Measurements from ENCODE around the gene ALLC. TPM values are rescaled to one million over a fixed set of nuclear protein-coding genes. Genes with fewer than 3 reads are reported as not detected.
"Not testable (repeated sequence)": the region's sequence is repeated elsewhere in the genome, so short reads cannot be mapped to it uniquely, and the experiment has no call there.

ALLC gene
- total RNA-seq, result not detected in 2 replicates

DNA sequence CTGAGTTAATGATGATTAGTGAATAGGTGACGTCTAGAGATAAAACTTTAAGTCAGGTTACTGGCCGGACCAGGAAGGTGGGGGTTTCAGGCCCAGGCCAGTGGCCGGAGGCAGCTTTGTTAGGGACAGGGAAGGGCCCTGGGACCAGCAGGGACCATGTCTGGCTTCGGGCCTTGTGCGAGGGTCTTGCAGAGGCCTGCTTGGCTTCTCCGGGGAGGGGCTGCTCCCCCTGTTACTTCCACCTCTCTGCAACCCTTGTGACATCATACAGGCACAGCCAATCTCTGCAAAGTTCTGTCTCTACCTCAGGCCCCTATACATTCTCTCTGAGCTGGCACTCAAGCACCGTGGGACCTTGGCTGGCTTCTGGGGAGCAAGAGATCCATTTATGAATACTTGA is at the start of gene ALLC:
Gene ALLC, plus strand, starts transcription at position 320 of the 400 bp plus-strand sequence. CDS start 12,958 bp downstream, outside the sequence.
- Mint-ChIP-seq H3K27me3 (ENCODE audit: insufficient read depth) (peaks cover 2% of the 10 kb centered on the region), H3K4me1 (ENCODE audit: low read depth) (peaks cover 9% of the 10 kb centered on the region), H3K9me3 (no peaks in the 10 kb centered on the region), H3K36me3 (ENCODE audit: low read depth) (no peaks in the 10 kb centered on the region), H3K27ac (no peak within 1 kb of the TSS), H3K4me3 (no peak within 1 kb of the TSS)
- DNase-seq (ENCODE audit: low spot score), result no peak
- intact Hi-C loops (cut with micrococcal nuclease), result no loop called here

DNA sequence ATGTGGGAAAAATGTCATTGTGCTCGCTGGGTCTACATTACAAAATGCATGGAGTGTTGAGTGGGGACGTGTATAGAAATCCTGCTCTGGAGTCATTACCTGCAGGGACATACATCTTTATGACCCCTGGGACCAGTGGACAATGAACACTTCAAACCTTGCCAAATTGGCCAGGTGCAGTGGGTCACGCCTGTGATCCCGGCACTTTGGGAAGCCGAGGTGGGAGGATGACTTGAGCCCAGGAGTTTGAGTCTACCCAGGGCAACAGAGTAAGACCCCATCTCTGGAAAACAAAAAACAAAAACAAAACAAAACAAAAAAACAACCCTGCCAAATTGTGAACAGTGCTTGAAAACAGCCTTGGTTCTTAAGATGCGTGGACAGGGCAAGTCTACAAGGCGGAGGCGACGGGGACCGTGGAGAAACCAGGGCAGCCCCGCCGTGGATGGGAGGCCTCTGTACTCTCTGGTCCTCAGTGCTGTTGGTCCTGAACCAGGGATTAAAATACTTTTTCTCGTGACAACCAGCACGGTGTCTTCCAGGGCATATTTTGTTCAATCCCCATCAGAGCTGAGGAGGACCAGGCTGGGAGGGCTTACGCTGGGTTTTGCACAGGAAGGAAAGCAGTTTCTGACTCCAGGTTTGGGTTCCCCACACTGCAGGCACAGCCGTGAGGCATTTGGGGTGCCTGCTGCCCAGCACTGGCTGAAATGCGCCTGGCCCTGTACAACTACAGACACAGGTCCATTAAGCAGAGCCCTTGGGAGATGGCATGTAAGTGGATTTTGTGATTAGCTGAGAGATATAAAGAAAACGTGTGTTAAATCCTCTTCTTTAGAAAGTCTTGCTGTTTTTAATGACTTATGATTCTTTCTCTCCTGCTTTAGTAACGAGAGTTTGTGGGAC is 49.4 kb upstream of the ALLC start:
- Mint-ChIP-seq H3K27ac (no peak overlapping the region), H3K4me3 (no peak overlapping the region), H3K27me3 (ENCODE audit: insufficient read depth) (peaks cover 1% of the 10 kb centered on the region), H3K4me1 (ENCODE audit: low read depth) (no peaks in the 10 kb centered on the region), H3K9me3 (peaks cover 2% of the 10 kb centered on the region), H3K36me3 (ENCODE audit: low read depth) (no peaks in the 10 kb centered on the region)
- intact Hi-C loops (cut with micrococcal nuclease), result loop anchor here (5.0 kb wide), 1 partner anchor 231 kb away; the partner anchor contains the start of genes EIPR1 and TRAPPC12
- DNase-seq (ENCODE audit: low spot score), result no peak

DNA sequence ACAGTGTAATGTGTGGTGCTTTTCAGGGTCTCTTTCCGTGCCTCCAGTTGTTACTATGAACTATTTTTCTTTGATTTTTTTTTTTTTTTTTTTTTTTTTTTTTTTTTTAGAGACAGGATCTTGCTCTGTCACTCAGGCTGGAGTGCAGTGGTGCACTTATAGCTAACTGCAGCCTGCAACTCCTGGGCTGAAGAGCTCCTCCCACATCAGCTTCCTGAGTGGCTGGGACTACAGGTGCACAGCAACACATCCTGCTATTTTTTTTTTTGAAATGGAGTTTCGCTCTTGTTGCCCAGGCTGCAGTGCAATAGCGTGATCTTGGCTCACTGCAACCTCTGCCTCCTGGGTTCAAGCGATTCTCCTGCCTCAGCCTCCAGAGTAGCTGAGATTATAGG is 48.7 kb upstream of the ALLC start:
- DNase-seq (ENCODE audit: low spot score); H3K27ac Mint-ChIP-seq; H3K4me3 Mint-ChIP-seq; H3K9me3 Mint-ChIP-seq; H3K36me3 Mint-ChIP-seq (ENCODE audit: low read depth); H3K4me1 Mint-ChIP-seq (ENCODE audit: low read depth); H3K27me3 Mint-ChIP-seq (ENCODE audit: insufficient read depth): not testable (repeated sequence)
- intact Hi-C loops (cut with micrococcal nuclease), result loop anchor here (5.0 kb wide), 1 partner anchor 232 kb away; the partner anchor contains the start of genes EIPR1 and TRAPPC12

DNA sequence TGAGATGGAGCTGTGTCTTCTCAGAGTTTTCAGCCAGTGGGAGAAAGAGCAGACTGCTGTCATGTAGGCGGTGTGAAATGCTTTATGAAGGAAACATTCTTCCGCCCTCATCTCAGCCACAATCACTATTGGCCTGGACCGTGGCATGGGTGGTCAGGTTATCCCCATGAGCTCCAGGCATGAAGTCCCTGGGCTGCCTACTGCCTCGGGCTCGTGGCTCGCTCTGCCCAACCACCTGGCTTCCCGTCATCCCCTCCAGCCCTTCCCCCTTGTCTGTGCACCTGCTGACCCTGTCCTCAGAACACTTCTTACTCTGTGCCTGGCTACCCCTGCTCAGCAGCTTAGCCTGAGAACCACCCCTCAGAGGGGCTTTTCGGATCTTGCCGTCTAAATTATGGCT is 47.6 kb upstream of the ALLC start:
- H3K27me3 Mint-ChIP-seq (ENCODE audit: insufficient read depth), result peaks cover 1% of the 10 kb centered on the region
- peaks cover 3% of the 10 kb centered on the region for H3K9me3 Mint-ChIP-seq
- H3K4me3 Mint-ChIP-seq, result no peak overlapping the region
- H3K4me1 Mint-ChIP-seq (ENCODE audit: low read depth), result no peaks in the 10 kb centered on the region
- intact Hi-C loops (cut with micrococcal nuclease), result no loop called here
- H3K27ac Mint-ChIP-seq, result no peak overlapping the region
- DNase-seq (ENCODE audit: low spot score), result no peak
- H3K36me3 Mint-ChIP-seq (ENCODE audit: low read depth), result no peaks in the 10 kb centered on the region

DNA sequence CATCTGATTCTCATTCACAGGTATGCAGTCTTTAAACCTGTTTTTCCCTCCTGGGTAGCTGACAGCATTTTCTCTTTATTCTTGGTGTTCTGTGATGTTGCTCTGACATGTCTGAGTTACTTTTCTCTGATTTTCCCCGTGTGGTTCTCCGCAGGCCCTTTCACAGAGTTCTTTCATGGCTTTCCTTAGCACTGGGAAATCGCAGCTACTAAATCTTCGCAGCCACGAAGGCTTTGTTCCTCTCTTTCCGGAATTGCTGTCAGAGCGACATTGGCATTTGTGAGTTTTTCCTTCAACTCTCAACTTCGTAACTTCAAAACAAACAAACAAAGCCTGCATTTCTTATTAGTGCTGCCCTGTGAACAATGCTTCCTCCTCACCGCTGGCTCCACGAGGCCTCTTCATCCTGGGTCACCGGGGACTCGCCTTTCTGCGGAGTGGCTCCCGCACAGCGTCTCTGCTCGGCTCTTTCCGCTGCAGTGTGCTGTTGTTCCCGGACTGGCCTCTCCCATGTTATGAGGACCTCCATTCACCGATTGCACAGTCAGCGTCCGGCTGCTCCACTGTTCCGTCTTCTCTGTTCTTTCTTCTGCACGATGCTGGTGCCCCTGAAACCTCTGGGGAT is 47.0 kb upstream of the ALLC start:
- H3K27ac Mint-ChIP-seq, result no peak overlapping the region
- H3K4me1 Mint-ChIP-seq (ENCODE audit: low read depth), result no peaks in the 10 kb centered on the region
- intact Hi-C loops (cut with micrococcal nuclease), result no loop called here
- H3K27me3 Mint-ChIP-seq (ENCODE audit: insufficient read depth), result peaks cover 1% of the 10 kb centered on the region
- peaks cover 3% of the 10 kb centered on the region for H3K9me3 Mint-ChIP-seq
- H3K4me3 Mint-ChIP-seq, result no peak overlapping the region
- no peak for DNase-seq (ENCODE audit: low spot score)
- no peaks in the 10 kb centered on the region for H3K36me3 Mint-ChIP-seq (ENCODE audit: low read depth)

DNA sequence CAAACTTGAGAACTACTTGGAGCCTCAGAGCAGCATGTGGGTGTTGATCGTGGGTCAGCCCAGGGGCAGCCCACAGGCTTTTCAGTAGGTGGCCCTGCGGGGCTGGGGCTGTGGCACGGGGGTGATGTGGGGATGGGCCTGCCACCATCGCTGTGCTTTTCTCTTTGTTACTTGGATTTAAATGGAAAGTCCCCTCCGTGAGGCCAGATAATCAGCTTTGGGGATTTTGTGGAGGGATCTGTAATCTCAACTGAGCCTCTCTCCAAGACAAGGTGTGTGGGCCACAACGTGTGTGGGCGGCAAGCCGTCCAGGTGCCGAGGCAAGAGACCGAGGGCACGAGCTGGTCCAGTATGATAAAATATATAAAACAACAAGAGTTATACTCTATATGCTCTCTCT is 46.4 kb upstream of the ALLC start:
- no peaks in the 10 kb centered on the region for H3K36me3 Mint-ChIP-seq (ENCODE audit: low read depth)
- DNase-seq (ENCODE audit: low spot score), result no peak
- intact Hi-C loops (cut with micrococcal nuclease), result no loop called here
- H3K4me3 Mint-ChIP-seq, result no peak overlapping the region
- H3K9me3 Mint-ChIP-seq, result peaks cover 3% of the 10 kb centered on the region
- H3K4me1 Mint-ChIP-seq (ENCODE audit: low read depth), result no peaks in the 10 kb centered on the region
- H3K27ac Mint-ChIP-seq, result no peak overlapping the region
- peaks cover 1% of the 10 kb centered on the region for H3K27me3 Mint-ChIP-seq (ENCODE audit: insufficient read depth)

DNA sequence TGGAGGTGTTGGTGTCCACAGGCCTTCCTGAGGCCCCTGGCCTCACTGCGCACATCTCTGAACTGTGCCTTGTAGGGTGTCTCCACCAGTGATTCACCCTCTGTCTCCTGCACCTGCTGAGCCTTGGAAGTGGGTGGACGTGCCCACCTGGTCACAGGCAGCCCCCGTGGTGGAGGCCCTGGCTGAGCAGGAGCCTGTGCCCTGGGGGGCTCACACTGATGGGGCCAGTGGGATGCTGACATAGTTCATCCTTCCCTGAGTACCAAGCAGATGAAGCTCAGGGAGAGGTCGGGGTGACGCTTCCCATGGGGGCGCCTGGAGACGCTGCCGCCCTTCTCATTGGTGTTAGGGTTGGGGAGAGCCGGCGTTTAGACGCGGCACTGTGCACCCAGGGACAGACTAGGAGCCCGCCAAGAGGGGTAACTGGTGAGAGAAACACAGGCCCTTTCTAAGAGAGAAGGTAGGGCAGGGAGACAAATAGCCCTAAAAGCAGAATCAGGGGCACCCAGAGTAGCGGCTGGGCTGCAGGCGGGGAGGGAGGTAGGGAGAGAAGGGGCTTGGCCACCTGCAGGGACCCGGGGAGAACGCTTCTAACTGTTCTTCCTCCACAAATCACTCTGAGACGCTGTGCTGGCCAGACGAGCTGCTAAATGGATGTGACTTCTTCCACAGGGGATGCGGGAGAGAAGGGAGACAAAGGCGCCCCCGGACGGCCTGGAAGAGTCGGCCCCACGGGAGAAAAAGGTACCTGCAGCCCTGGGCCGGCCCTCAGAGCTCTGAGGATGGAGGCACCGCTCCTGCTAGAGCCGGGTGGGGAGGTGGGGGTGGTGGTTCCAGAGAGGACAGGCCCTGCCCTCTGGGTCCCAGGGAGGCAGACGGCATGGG is 45.1 kb upstream of the ALLC start:
- Mint-ChIP-seq H3K36me3 (ENCODE audit: low read depth) (no peaks in the 10 kb centered on the region), H3K4me3 (no peak overlapping the region), H3K27ac (no peak overlapping the region), H3K4me1 (ENCODE audit: low read depth) (no peaks in the 10 kb centered on the region), H3K27me3 (ENCODE audit: insufficient read depth) (peaks cover 1% of the 10 kb centered on the region), H3K9me3 (peaks cover 9% of the 10 kb centered on the region)
- intact Hi-C loops (cut with micrococcal nuclease), result no loop called here
- no peak for DNase-seq (ENCODE audit: low spot score)

DNA sequence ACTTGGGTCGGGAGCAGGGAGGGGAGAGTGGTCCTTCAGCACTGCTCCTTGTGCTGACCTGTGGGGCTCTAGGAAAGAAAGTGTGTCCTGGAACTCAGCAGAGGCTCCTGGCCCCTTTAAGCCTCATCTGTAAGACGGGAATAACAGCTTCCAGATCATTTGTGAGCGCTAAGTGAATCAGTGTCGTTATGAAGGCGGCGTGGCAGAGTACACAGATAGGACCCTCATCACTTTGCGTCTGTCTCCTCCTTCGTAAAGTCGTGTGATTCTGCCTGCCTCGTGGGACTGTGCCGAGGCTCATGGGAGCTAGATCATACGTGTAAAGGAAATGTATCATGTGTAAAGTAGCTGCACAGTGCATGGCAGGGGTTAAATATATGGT is 44.5 kb upstream of the ALLC start:
- H3K36me3 Mint-ChIP-seq (ENCODE audit: low read depth), result no peaks in the 10 kb centered on the region
- H3K27ac Mint-ChIP-seq, result no peak overlapping the region
- intact Hi-C loops (cut with micrococcal nuclease), result no loop called here
- no peaks in the 10 kb centered on the region for H3K4me1 Mint-ChIP-seq (ENCODE audit: low read depth)
- peaks cover 1% of the 10 kb centered on the region for H3K27me3 Mint-ChIP-seq (ENCODE audit: insufficient read depth)
- peaks cover 9% of the 10 kb centered on the region for H3K9me3 Mint-ChIP-seq
- no peak overlapping the region for H3K4me3 Mint-ChIP-seq
- DNase-seq (ENCODE audit: low spot score), result no peak

DNA sequence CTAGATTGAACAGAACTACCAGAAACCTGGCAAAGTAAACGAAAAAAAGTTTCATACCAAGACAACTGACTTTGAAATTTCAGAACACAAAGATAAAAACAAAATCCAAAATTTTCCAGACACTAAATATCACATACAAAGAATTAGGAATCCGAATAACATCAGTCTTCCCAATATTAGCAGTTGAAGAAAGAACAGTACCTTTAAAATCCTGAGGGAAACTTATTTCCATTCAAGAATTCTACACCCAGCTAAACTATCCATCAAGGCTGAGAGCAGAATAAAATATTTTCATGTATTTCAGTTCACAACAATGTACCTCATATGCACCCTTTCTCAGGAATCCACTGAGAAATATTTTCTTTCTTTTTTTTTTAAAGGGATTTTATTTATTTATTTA is 43.3 kb upstream of the ALLC start:
- H3K27ac Mint-ChIP-seq; H3K4me1 Mint-ChIP-seq (ENCODE audit: low read depth); H3K36me3 Mint-ChIP-seq (ENCODE audit: low read depth); H3K4me3 Mint-ChIP-seq; H3K27me3 Mint-ChIP-seq (ENCODE audit: insufficient read depth); DNase-seq (ENCODE audit: low spot score); H3K9me3 Mint-ChIP-seq; intact Hi-C loops (cut with micrococcal nuclease): not testable (repeated sequence)

DNA sequence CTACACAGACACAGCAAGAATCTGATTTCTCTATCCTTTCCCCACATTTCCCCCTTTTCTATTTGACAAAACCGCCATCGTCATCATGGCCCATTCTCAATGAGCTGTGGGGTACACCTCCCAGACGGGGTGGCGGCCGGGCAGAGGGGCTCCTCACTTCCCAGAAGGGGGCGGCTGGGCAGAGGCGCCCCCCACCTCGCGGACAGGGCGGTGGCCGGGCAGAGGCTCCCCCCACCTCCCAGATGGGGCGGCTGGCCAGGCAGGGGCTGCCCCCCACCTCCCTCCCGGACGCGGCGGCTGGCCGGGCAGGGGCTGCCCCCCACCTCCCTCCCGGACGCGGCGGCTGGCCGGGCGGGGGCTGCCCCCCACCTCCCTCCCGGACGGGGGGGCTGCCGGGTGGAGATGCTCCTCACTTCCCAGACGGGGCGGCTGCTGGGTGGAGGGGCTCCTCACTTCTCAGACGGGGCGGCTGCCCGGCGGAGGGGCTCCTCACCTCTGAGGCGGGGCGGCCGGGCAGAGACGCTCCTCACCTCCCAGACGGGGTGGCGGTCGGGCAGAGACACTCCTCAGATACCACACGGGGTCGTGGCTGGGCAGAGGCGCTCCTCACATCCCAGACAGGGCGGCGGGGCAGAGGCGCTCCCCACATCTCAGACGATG is 42.3 kb upstream of the ALLC start:
- H3K4me3 Mint-ChIP-seq; H3K27me3 Mint-ChIP-seq (ENCODE audit: insufficient read depth); H3K27ac Mint-ChIP-seq; H3K9me3 Mint-ChIP-seq; DNase-seq (ENCODE audit: low spot score); H3K4me1 Mint-ChIP-seq (ENCODE audit: low read depth); H3K36me3 Mint-ChIP-seq (ENCODE audit: low read depth); intact Hi-C loops (cut with micrococcal nuclease): not testable (repeated sequence)

DNA sequence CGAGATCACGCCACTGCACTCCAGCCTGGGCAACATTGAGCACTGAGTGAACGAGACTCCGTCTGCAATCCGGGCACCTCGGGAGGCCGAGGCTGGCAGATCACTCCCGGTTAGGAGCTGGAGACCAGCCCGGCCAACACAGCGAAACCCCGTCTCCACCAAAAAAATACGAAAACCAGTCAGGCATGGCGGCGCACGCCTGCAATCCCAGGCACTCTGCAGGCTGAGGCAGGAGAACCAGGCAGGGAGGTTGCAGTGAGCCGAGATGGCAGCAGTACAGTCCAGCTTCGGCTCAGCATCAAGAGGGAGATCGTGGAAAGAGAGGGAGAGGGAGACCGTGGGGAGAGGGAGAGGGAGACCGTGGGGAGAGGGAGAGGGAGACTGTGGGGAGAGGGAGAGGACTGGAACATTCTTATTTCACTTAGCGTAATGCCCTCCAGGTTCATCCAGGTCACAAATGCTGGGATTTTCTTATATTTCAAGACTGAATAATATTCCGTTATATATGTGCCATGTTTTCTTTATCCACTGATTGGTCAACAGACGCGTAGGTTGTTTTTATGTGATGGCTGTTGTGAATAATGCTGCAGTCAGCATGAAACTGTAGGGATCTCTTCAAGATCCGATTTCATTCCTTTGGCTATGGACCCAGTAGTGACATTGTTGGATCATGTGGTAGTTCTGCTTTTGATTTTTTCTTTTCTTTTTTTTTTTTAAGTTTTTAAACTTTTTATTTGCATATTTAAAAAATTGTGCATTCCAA is 41.4 kb upstream of the ALLC start:
- DNase-seq (ENCODE audit: low spot score); H3K27me3 Mint-ChIP-seq (ENCODE audit: insufficient read depth); H3K27ac Mint-ChIP-seq; H3K4me3 Mint-ChIP-seq; intact Hi-C loops (cut with micrococcal nuclease); H3K4me1 Mint-ChIP-seq (ENCODE audit: low read depth); H3K9me3 Mint-ChIP-seq; H3K36me3 Mint-ChIP-seq (ENCODE audit: low read depth): not testable (repeated sequence)
